ENCODE results near the gene STOX2.
"Not testable (repeated sequence)": the region's sequence is repeated elsewhere in the genome, so short reads cannot be mapped to it uniquely, and the experiment has no call there.

The STOX2 gene

GRCh38 chr4:184022679-184023383 is 117.7 kb downstream of the STOX2 start:
- no peak for DNase-seq (ENCODE audit: low spot score)

GRCh38 chr4:184024637-184025036 is 119.5 kb downstream of the STOX2 start:
- DNase-seq (ENCODE audit: low spot score): no peak

- DNase-seq (ENCODE audit: low spot score): peak; percentile 7
Observed at GRCh38 chr4:184028561-184029374, 123.7 kb downstream of the STOX2 start.

DNA sequence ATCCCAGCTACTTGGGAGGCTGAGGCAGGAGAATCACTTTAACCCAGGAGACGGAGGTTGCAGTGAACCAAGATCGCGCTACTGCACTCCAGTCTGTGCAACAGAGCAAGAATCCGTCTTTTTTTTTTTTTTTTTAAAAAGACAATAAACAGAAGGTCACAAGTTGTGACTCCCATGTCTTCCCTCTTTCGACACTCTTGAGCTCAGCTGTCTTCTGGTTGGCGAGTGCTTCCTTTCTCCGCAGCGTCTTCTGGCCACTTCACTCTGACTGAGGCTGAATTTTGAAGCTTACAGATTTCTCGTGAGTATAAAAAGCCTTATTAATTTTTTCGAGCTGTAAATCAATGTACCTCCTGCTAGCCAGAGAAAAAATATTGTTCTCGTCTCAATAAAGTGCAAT is 124.9 kb downstream of the STOX2 start:
- DNase-seq (ENCODE audit: low spot score): no peak

DNA sequence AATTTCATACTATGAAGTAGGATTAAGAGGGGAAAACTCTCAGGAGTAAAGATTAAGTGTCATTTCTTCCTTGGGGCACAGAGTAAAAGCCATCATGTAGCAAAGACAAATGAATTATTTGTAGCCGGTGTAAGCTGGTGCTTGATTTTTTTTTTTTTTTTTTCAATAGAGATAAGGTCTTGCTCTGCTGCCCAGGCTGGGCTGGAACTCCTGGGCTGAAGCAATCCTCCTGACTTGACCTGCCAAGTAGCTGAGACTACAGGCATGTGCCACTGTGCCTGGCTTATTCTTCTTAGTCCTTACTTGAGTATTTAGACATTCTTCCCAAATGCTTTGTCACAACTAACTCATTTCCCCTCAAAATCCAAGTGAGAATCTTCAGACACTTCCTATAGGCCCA is 125.7 kb downstream of the STOX2 start:
- no peak for DNase-seq (ENCODE audit: low spot score)

DNA sequence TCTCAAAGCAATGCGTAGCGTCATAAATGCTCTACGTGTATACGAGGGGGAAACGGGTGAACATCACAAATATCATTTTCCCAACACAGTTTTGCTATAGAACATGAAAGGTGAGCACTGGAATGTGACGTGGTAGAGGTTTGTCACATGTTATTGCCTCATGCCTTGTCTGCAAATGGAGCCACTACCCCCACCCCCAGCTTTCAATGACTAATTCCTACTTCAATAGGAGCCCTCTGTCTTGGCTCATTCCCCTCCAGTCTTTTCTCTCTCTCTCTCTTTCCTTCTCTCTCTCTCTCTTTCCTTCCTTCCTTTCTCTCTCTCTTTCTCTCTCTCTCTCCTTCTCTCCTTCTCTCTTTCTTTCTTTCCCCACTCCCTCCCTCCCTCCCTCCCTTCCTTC is 127.0 kb downstream of the STOX2 start:
- no peak for DNase-seq (ENCODE audit: low spot score)

GRCh38 chr4:184039963-184040383 is 134.9 kb downstream of the STOX2 start:
- no peak for DNase-seq (ENCODE audit: low spot score)

- DNase-seq (ENCODE audit: low spot score): no peak
Observed at GRCh38 chr4:184041156-184041555, 136.0 kb downstream of the STOX2 start.

DNA sequence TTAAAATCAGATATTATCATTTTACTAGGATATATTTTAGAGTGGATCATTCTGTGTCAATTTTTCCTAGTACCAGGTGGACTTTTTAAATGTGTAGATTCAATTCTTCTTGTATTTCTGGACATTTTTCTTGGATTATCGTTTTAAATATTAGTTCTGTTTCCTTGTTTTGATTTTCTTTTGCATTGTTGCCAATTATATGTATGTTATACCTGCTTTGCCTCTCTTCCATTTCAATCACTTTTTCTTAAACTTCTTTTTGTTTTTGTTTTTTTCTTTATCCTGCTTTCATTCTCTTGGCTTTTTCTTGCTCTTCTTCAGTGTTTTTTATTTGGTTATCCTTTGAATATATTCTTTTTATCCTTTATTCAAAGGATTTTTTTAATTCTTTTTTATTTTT is 141.0 kb downstream of the STOX2 start:
- DNase-seq (ENCODE audit: low spot score): no peak

DNA sequence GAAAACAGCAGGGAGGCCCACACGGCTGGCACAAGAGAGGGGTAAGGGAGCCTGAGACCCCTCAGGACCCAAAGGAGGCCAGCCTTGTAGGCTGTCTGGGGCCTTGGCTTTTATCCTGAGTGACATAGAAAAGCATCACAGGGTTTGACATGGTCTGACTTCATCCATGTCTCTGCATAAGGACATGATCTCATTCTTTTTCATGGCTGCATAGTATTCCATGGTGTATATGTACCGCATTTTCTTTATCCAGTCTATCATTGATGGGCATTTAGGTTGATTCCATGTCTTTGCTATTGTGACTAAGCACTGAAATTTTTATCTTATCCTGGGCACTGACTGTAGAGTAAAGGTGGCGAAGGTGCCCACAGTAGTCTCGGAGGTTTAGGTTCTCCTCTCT is 146.2 kb downstream of the STOX2 start:
- not testable (repeated sequence) for DNase-seq (ENCODE audit: low spot score)

- DNase-seq (ENCODE audit: low spot score): no peak
Observed at GRCh38 chr4:184052616-184053015, 147.5 kb downstream of the STOX2 start.

- DNase-seq (ENCODE audit: low spot score): no peak
Observed at GRCh38 chr4:184053434-184053833, 148.3 kb downstream of the STOX2 start.

DNA sequence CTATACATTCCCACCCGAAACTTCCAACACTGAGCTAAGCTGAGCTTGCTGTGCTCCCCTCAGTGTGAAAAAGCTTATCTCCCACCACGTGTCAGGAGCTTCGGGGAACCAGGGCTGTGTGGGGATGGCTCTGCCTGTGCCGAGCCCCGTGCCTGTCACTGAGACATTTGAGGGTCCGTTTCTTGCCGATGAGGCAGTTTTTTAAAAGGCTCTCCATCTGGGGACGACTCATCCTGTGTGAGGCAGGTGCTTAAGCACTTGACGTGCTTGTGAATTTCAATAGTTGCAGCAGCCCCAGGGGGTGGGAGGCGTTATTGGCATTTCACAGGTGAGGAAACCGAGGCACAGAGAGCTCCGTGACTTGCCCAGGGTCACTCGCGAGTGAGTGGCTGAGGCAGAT is 151.8 kb downstream of the STOX2 start:
- no peak for DNase-seq (ENCODE audit: low spot score)

DNA sequence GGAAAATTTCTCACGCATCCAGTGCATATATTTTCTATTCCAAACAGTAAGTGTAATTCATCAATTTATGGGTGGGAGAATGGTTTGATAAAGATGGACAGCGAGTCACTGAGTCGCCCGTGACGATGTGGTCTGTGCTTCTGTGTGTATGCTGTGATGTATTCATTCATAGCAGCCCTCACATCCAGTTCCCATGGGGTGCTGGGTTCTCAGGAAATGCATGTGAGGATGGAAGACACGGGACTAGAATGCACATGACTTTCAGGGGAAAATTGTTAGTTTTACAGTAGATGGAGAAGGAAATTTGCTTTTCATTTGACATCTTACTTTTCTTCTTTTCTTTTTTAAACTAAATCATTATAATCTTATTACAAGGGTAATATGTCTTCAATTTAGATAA is 152.9 kb downstream of the STOX2 start:
- no peak for DNase-seq (ENCODE audit: low spot score)

GRCh38 chr4:184059099-184059498 is 154.0 kb downstream of the STOX2 start:
- DNase-seq (ENCODE audit: low spot score): no peak

- DNase-seq (ENCODE audit: low spot score): no peak
Observed at GRCh38 chr4:184061582-184061981, 156.5 kb downstream of the STOX2 start.

DNA sequence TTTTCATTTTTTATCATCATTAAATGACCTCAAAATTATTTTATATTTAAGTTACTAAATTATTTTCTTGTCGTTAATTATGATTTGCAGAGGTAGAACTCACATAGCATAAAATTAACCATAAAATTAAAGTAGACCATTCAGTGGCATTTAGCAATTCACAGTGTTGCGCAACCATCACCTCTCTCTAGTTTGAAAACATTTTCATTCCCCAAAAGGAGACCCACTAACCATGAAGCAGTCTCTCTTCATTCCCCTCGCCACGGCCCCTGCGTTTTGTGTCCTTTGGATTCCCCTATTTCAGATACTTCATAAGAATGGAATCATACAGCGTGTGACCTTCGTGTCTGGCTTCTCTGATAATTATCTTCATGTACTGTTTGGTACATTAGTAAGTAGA is 157.7 kb downstream of the STOX2 start:
- DNase-seq (ENCODE audit: low spot score): no peak

- DNase-seq (ENCODE audit: low spot score): no peak
Observed at GRCh38 chr4:184064877-184065276, 159.8 kb downstream of the STOX2 start.

- DNase-seq (ENCODE audit: low spot score): no peak
Observed at GRCh38 chr4:184066584-184067300, 161.6 kb downstream of the STOX2 start.

DNA sequence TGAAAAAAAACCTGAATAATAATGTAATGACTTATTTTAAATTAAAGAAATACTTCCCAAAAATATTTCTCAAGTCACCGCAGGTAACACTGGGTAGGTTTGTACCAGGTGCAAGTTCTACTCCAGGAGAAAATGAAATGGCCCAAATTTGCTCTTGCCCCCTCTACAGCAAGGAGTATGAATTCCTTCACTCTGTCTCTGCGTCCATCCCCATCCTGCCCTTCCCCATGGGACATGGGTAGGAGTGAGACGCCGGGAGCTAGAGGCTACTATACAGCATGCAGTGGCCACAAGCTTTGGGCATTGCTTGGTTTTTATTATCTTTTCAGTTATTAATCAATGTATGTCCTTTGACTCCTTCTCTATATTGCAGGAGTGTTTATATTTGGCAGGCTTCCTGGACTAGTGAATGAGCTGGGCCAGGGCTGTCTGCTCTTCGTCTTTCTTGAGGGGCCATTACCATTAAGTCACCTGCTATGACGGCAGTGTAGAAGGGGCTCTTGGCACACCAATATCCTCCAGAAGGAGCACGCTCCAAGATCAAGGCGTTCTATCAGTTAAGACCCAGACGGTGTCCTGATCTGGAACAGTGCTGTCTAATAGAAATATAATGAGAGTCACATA is 162.9 kb downstream of the STOX2 start:
- DNase-seq (ENCODE audit: low spot score): no peak
